Suprapubic skin (tissue), 4 donors: ENCODE results near the gene CDC42BPG. TPM values are rescaled to one million over a fixed set of nuclear protein-coding genes. Genes with fewer than 3 reads are reported as not detected.

Experiments used
- DNase-seq, 2 donors: peaks; one replicate each; pipeline ENCODE4 v3.0.0-alpha.2; 2019; ENCODE audit warnings: low spot score in 2 of 2
- H3K27ac ChIP-seq: fragments of 200-600 bp; sonication (generic); one replicate; pipeline ENCODE4 v1.5.1; 2019
- H3K27me3 ChIP-seq: fragments of 200-600 bp; sonication (generic); one replicate; pipeline ENCODE4 v1.5.1; 2019
- H3K36me3 ChIP-seq: fragments of 200-600 bp; sonication (generic); one replicate; pipeline ENCODE4 v1.5.1; 2019
- H3K4me1 ChIP-seq: fragments of 200-600 bp; sonication (generic); one replicate; pipeline ENCODE4 v1.5.1; 2019
- H3K4me3 ChIP-seq: fragments of 200-600 bp; sonication (generic); one replicate; pipeline ENCODE4 v1.5.1; 2019; ENCODE audit warnings: mild to moderate bottlenecking
- H3K9me3 ChIP-seq: fragments of 200-600 bp; sonication (generic); one replicate; pipeline ENCODE4 v1.5.1; 2019
- EP300 ChIP-seq: sonication (generic); formaldehyde crosslinking; IDR thresholded peaks from one replicate; pipeline ENCODE4 v1.6.1; 2017; ENCODE audit warnings: antibody characterized with exemption
- POLR2A ChIP-seq, 2 donors: fragments of 450-650 bp; IDR thresholded peaks; one replicate each; pipeline ENCODE4 v1.6.1; 2017; ENCODE audit warnings: antibody characterized with exemption in 2 of 2, mild to moderate bottlenecking in 2 of 2, moderate library complexity in 2 of 2
- POLR2AphosphoS5 ChIP-seq, 3 donors: sonication (generic); formaldehyde crosslinking; IDR thresholded peaks; one replicate each; pipeline ENCODE4 v1.6.1; 2017; ENCODE audit warnings: antibody characterized with exemption in 3 of 3
- WGBS: methylation state at CpG from one replicate; pipeline ENCODE4 v1.1.5; 2018; 5-methylcytosine and 5-hydroxymethylcytosine counted together
- total RNA-seq, 4 donors: library from RNA; depleted of rRNA; stranded (reverse); fragments of >200 nt; gene quantifications; one replicate each; pipeline ENCODE4 v1.1.0, GENCODE V29; 2016
- TF ChIP-seq, protein P1 (sequence below), 2 donors: fragments of 200-600 bp in 1 of 2; fragments of 450-650 bp in 1 of 2; sonication (generic) in 1 of 2; IDR thresholded peaks; one replicate each; pipeline ENCODE4 v1.5.1; 2016 to 2019; ENCODE audit warnings: antibody characterized with exemption in 2 of 2, mild to moderate bottlenecking in 1 of 2, moderate library complexity in 1 of 2

The CDC42BPG gene
- total RNA-seq, 4 donors from 2014 or later, result 42.2 to 64.9 (median 61.1) TPM

DNA sequence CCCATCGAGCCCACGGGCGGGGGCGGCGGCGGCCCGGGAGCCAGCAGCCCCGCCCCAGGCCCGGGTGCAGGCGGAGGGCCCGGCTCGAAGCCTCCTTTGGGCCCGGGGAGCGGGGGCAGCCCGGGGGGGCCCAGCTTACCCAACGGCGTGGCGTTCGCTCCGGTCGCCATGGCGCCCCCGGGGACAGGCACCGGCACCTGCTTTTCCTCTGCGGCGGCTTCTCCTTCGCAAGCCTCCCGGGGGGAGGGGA lies 66.3 kb downstream of the CDC42BPG start:
- WGBS, result no CpG with 5 or more reads among the region's 28 CpGs
- TF ChIP-seq EP300 (no peak), POLR2A (IDR thresholded peaks at IDR 0.05) (no peak), POLR2AphosphoS5 (IDR thresholded peaks at IDR 0.05) (no peak)
- TF ChIP-seq, protein P1, sequence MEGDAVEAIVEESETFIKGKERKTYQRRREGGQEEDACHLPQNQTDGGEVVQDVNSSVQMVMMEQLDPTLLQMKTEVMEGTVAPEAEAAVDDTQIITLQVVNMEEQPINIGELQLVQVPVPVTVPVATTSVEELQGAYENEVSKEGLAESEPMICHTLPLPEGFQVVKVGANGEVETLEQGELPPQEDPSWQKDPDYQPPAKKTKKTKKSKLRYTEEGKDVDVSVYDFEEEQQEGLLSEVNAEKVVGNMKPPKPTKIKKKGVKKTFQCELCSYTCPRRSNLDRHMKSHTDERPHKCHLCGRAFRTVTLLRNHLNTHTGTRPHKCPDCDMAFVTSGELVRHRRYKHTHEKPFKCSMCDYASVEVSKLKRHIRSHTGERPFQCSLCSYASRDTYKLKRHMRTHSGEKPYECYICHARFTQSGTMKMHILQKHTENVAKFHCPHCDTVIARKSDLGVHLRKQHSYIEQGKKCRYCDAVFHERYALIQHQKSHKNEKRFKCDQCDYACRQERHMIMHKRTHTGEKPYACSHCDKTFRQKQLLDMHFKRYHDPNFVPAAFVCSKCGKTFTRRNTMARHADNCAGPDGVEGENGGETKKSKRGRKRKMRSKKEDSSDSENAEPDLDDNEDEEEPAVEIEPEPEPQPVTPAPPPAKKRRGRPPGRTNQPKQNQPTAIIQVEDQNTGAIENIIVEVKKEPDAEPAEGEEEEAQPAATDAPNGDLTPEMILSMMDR (IDR thresholded peaks at IDR 0.05), result no peak
- Histone ChIP-seq H3K27me3 (no peaks in the 10 kb centered on the region), H3K4me3 (peak overlapping the region; percentile 76), H3K27ac (peak overlapping the region; percentile 98), H3K9me3 (no peaks in the 10 kb centered on the region), H3K36me3 (peaks cover 35% of the 10 kb centered on the region), H3K4me1 (peaks cover 35% of the 10 kb centered on the region)
- no peak for DNase-seq

DNA sequence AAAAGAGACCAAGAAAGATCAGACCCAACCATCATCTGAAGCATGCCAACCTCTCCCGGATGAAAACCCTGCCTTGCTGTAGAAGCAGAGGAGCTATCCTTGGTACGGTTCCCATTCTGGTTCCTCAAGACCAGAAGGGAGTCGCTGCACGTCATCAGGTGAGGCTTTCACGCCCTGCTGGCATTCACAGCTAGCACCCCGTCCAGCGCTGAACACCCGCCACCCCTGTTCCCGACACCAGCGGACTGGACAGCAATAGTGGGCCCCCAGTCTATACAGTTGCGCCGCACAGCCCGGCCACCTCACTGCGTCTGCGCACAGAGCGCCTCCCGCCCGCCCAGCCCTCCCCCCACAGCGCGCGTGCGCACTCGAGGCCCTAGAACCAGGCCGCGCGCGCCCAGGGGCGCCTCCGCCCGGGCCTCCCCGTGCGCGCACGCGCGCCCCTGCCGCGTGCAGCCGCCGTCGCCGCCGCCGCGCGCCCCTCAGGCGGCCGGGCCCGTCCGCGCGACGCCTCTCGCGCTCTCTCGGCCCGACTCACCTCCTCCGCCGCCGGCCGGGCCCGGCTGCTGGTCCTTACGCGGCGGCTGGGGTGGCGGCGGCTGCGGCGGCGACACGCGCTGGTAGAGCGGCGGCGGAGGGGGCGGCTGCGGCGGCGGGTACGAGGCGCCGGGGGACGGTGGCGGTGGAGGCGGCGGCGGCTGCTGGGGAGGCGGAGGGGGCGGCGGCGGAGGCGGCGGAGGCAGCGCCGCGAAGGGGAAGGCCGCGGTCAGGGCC lies 66.8 kb downstream of the CDC42BPG start:
- peak overlapping the region; percentile 76 for H3K4me3 ChIP-seq
- 0% methylated on average over 35 of the region's 98 CpGs for WGBS
- DNase-seq, result peak; percentile 89 to 90
- H3K4me1 ChIP-seq, result peaks cover 40% of the 10 kb centered on the region
- no peaks in the 10 kb centered on the region for H3K27me3 ChIP-seq
- H3K36me3 ChIP-seq, result peaks cover 40% of the 10 kb centered on the region
- peak overlapping the region; percentile 98 for H3K27ac ChIP-seq
- H3K9me3 ChIP-seq, result no peaks in the 10 kb centered on the region
- TF ChIP-seq POLR2A (IDR thresholded peaks at IDR 0.05), result no peak
- TF ChIP-seq, protein P1 (IDR thresholded peaks at IDR 0.05), result no peak
- TF ChIP-seq POLR2AphosphoS5 (IDR thresholded peaks at IDR 0.05), result no peak
- no peak for TF ChIP-seq EP300

DNA sequence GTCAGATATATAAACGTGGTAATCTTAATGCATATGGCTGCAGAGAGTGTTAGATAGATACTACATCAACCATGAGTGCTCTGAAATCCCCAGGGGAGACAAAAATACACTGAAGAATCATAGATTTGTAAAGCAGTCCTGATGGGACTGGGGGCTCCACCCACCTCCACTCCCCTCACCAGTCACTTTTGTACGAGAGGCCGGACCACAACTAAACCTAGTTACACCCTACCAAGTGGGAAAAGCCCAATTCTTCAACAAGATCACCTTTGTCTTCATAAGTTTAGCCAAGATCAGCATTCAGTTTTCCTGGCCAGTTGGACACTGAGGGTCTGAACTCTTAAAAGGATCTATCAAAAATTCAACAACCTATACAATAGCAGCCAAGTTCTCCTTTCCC lies 67.6 kb downstream of the CDC42BPG start:
- WGBS, result 15% methylated on average over 3 of the region's 3 CpGs
- peak overlapping the region; percentile 76 for H3K4me3 ChIP-seq

DNA sequence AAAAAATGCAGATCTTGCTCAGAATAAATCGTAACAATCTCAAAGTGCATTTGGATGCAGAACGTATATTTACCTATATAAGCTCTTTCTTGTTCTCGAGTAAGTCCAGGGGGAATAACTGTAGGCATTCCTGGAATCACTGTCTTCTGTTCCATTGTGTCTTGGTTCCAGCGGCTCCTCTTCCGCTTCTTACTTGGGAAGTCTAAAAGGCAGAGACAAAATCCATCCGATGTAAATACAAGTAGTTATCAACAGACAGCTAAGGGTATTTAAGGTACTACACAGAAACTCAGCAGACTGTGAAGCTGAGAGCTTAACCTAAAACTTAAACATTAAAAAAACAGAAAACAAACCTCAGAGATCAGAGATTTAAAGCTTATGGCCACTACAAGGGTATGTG lies 68.0 kb downstream of the CDC42BPG start:
- H3K27ac ChIP-seq, result no peak overlapping the region

More for the DNA sequence above, 67.6 kb downstream of the CDC42BPG start:
- Histone ChIP-seq H3K27me3 (no peaks in the 10 kb centered on the region), H3K9me3 (no peaks in the 10 kb centered on the region), H3K36me3 (peaks cover 47% of the 10 kb centered on the region), H3K4me1 (peaks cover 44% of the 10 kb centered on the region), H3K27ac (no peak overlapping the region)
- TF ChIP-seq, protein P1 (IDR thresholded peaks at IDR 0.05), result no peak
- TF ChIP-seq POLR2A (IDR thresholded peaks at IDR 0.05) (no peak), EP300 (no peak), POLR2AphosphoS5 (IDR thresholded peaks at IDR 0.05) (no peak)
- DNase-seq, result no peak

DNA sequence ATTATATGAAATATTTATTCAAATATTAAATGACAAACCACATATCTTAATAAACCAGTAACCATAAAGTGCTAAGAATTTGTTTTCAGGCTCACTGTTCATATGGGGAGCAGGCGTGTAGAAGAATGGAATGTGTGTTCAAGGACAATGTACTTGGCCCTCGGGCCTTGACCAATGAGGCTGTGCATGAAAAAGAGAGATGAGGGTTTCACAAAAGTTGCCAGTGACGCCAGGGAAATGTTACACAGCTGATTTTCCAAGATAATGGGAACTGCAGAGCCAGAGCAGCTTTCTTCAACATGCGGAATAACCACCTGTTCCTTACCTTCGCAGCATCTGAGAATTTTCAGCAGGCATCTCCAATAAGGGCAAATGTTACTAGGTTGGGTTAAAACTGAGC lies 70.3 kb downstream of the CDC42BPG start:
- Histone ChIP-seq H3K36me3 (peaks cover 75% of the 10 kb centered on the region), H3K4me3 (no peak overlapping the region), H3K27ac (no peak overlapping the region), H3K4me1 (peaks cover 45% of the 10 kb centered on the region), H3K27me3 (no peaks in the 10 kb centered on the region), H3K9me3 (no peaks in the 10 kb centered on the region)
- DNase-seq, result no peak
- no peak for TF ChIP-seq POLR2AphosphoS5 (IDR thresholded peaks at IDR 0.05)
- TF ChIP-seq POLR2A (IDR thresholded peaks at IDR 0.05), result no peak
- TF ChIP-seq, protein P1 (IDR thresholded peaks at IDR 0.05), result no peak
- no peak for TF ChIP-seq EP300
- 73% methylated on average over 5 of the region's 5 CpGs for WGBS

More for the DNA sequence above, 68.0 kb downstream of the CDC42BPG start:
- 54% methylated on average over 6 of the region's 6 CpGs for WGBS
- Histone ChIP-seq H3K9me3 (no peaks in the 10 kb centered on the region), H3K36me3 (peaks cover 52% of the 10 kb centered on the region), H3K4me3 (peak overlapping the region; percentile 76), H3K27me3 (no peaks in the 10 kb centered on the region), H3K4me1 (peaks cover 48% of the 10 kb centered on the region)
- DNase-seq, result no peak
- no peak for TF ChIP-seq POLR2AphosphoS5 (IDR thresholded peaks at IDR 0.05)
- no peak for TF ChIP-seq EP300
- TF ChIP-seq, protein P1 (IDR thresholded peaks at IDR 0.05), result no peak
- TF ChIP-seq POLR2A (IDR thresholded peaks at IDR 0.05), result no peak

Other genes starting within 250 kb of the CDC42BPG start
- under 1 TPM in 3 of 4 donors, not detected in 1; 0.21 to 0.72 (median 0.64) TPM for gene NRXN2, start 121.5 kb downstream of the CDC42BPG start, total RNA-seq
- gene RASGRP2, start 100.5 kb downstream of the CDC42BPG start, total RNA-seq, result 1 to 10 TPM in 2 of 4 donors, under 1 TPM in 2; 0.64 to 7.6 (median 3.9) TPM
- 1 to 10 TPM; 1.1 to 2.7 (median 1.2) TPM for gene PYGM, start 84.7 kb downstream of the CDC42BPG start, total RNA-seq
- 100 to 1,000 TPM; 270 to 559 (median 373) TPM for gene SF1, start 66.1 kb downstream of the CDC42BPG start, total RNA-seq
- 10 to 100 TPM; 13.6 to 20.4 (median 15.3) TPM for gene MAP4K2, start 41.4 kb downstream of the CDC42BPG start, total RNA-seq
- gene MEN1, start 34.1 kb downstream of the CDC42BPG start, total RNA-seq, result 10 to 100 TPM; 26.9 to 46.6 (median 36.1) TPM
- 10 to 100 TPM; 47.8 to 85.4 (median 76.8) TPM for gene EHD1, start 34.0 kb upstream of the CDC42BPG start, total RNA-seq
- 10 to 100 TPM; 69.5 to 82.2 (median 76.0) TPM for gene ATG2A, start 72.6 kb upstream of the CDC42BPG start, total RNA-seq
- gene PPP2R5B, start 80.0 kb upstream of the CDC42BPG start, total RNA-seq, result 10 to 100 TPM; 20.1 to 38.3 (median 27.3) TPM
- not detected for gene GPHA2, start 91.2 kb upstream of the CDC42BPG start, total RNA-seq
- not detected for gene MAJIN, start 127.5 kb upstream of the CDC42BPG start, total RNA-seq
- under 1 TPM in 2 of 4 donors, not detected in 2; 0.30 to 0.38 TPM for gene BATF2, start 152.3 kb upstream of the CDC42BPG start, total RNA-seq
- gene ARL2, start 169.5 kb upstream of the CDC42BPG start, total RNA-seq, result 10 to 100 TPM; 67.8 to 91.3 (median 87.8) TPM
- gene SNX15, start 182.8 kb upstream of the CDC42BPG start, total RNA-seq, result 10 to 100 TPM; 12.1 to 30.9 (median 24.2) TPM
- 10 to 100 TPM in 3 of 4 donors, 1 to 10 TPM in 1; 8.7 to 16.5 (median 12.4) TPM for gene SAC3D1, start 196.6 kb upstream of the CDC42BPG start, total RNA-seq
- gene NAALADL1, start 213.9 kb upstream of the CDC42BPG start, total RNA-seq, result 1 to 10 TPM; 2.7 to 8.3 (median 5.1) TPM
- 1 to 10 TPM in 3 of 4 donors, under 1 TPM in 1; 0.91 to 6.8 (median 1.4) TPM for gene CDCA5, start 239.4 kb upstream of the CDC42BPG start, total RNA-seq
- gene ZFPL1, start 239.6 kb upstream of the CDC42BPG start, total RNA-seq, result 10 to 100 TPM; 34.1 to 58.5 (median 41.9) TPM